IPS-NIHi7 (cell line): ENCODE measurements around the gene EYS.
A peak's percentile ranks its signal among the peaks of the same experiment; 100 is the strongest.
"Not testable (repeated sequence)": the region's sequence is repeated elsewhere in the genome, so short reads cannot be mapped to it uniquely, and the experiment has no call there.

ENCODE experiments used
- DNase-seq: peaks from one replicate; pipeline ENCODE4 v3.0.0; 2012; ENCODE audit warnings: mixed read lengths; ENCODE audit errors: extremely low spot score

The EYS gene

DNA sequence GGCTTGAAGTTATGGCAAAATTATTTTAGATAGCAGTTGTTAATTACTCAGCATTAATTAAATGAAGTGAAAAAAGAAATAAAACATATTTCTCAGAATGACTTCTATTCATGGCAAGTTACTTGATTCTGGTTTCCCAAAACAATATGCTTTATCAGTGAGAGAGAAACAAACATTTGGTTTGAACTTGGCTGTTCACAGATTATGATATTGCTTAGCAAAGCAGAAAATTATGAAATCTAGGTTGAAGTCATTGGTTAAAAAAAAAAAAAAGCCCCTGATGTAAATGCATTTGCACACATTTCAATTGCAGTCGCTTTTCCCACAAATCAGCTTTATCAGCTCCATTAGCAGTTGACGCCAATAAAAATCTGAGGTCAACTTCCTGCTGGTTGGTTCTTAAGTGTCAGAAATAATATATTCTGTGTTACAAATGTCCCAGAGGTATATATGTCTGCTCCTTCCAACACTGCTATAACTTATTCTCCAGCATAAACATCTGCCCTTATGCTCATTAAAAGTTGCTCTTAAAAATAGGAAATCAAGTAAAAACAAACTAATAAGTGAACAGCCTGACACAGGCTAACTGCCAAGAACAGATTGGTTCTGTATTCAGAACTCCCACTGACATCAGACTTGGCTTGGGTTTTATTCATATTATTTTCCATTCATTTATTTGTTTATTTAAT, 1796.0 kb downstream of the EYS start:
- no peak for DNase-seq

DNA sequence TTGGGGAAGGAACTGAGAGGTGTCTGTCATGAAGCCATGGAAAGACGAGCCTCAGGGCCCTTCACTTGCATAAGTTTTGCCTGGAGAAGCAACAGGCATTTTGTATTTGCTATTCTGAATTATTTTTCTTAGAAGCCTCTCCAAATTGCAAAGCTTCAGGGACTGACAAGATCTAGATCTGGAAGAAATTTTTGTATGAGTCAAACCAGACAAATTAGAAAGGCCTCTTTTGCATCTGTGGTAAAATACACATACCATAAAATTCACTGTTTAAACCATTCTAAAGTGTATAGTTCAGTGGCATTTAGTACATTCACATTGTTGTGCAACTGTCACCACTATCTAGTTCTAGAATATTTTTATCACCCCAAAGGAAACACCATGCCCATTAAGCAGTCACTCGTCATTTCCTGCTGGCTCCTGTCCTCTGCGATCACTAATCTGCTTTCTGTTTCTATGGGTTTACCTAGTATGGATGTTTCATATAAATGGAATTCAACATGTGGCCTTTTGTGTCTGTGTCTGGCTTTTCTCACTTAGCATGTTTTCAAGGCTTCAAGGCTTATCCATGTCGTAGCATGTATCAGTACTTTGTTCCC, 1802.3 kb downstream of the EYS start:
- DNase-seq = no peak

GRCh38 chr6:63899550-63899949, 1807.5 kb downstream of the EYS start:
- DNase-seq = no peak

GRCh38 chr6:63897952-63898351, 1809.1 kb downstream of the EYS start:
- DNase-seq = no peak

DNA sequence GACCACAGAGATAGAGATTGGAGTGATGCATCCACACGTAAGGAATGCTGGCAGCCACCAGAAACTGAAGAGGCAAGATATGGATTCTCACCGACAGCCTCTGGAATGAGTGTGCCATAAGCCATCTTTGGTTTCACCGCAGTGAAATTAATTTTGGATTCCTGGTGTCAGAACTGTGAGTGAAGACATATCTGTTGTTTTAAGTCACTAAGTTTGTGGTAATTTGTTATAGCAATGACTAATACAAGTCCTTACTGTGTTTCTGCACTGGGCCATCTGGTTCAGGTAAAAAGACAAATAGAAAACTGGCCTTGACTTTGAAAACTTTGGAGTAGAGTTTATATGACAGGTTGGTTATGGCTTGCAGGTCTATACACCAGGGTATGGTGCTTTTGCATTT, 1809.6 kb downstream of the EYS start:
- no peak for DNase-seq

DNA sequence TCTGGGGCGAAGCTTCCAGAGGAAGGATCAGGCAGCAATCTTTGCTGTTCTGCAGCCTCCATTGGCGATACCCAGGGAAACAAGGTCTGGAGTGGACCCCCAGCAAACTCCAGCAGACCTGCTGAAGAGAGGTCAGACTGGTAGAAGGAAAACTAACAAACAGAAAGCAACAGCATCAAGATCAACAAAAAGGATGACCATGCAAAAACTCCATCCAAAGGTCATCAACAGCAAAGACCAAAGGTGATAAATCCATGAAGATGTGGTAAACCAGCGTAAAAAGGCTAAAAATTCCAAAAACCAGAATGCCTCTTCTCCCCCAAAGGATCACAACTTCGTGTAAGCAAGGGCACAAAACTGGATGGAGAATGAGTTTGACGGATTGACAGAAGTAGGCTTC, 1818.6 kb downstream of the EYS start:
- no peak for DNase-seq

- not testable (repeated sequence) for DNase-seq
These were observed 1819.2 kb downstream of the EYS start for GRCh38 chr6:63887804-63888203.

- DNase-seq = no peak
These were observed 1819.8 kb downstream of the EYS start for GRCh38 chr6:63887002-63887751.

- no peak for DNase-seq
These were observed 1820.7 kb downstream of the EYS start for GRCh38 chr6:63886341-63886740.

DNA sequence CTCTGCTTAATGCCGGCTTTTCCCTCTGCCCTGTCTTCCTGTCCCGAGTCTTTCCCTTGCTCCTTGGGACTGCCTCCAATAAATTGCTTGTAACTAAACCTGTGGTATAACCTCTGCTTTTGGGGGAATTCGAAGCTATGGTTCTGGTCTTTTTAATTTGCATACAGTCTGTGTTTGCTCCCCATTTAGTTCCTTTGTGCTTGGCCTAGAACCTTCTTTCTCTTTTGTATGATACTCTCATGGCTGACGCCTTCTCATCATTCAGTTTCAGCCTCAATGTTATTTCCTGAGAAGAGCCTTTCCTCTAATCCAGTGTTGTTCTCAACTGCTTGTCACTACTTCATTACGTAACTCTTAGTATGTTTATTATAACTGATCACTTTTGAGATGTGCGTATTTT, 1823.4 kb downstream of the EYS start:
- DNase-seq = no peak

DNA sequence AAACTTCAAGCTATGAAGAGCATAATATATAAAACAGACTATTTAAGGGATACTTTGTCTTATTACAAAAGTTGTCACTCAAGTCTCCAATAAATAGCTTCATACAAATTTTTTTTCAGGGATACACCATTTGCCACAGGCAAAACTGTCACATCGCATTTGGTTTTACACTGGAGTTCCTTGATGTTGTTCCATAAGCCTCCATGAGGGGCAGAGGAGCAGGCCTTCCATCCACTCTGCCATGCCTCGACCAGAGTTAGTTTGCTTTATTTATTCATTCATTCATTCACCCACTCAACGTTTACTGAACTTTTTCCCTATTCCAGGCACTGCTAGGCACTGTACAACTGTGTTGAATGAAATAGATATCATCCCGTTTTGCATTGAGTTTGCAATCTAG, 1824.8 kb downstream of the EYS start:
- DNase-seq = peak; percentile 21

GRCh38 chr6:63881791-63882190, 1825.2 kb downstream of the EYS start:
- no peak for DNase-seq

- DNase-seq = no peak
These were observed 1834.8 kb downstream of the EYS start for GRCh38 chr6:63872233-63872632.

DNA sequence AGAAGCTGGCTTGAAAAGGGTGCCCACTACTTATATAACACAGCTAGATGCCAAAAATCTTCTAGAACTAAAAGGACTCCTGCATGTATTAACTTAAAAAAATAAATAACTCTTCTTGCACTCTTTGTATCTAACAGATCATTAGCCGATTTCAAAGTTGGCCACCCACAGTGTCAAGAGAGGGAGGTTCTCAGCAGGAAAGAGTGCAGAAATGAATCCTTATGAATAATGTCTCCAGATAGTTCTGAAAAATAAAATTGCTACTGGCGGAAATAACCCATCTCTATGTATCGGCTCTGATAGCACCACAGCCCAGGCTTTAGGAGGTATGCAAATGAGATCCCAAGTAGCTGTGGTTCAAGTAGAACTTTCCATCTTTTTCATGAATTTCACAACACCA, 1838.7 kb downstream of the EYS start:
- no peak for DNase-seq

DNA sequence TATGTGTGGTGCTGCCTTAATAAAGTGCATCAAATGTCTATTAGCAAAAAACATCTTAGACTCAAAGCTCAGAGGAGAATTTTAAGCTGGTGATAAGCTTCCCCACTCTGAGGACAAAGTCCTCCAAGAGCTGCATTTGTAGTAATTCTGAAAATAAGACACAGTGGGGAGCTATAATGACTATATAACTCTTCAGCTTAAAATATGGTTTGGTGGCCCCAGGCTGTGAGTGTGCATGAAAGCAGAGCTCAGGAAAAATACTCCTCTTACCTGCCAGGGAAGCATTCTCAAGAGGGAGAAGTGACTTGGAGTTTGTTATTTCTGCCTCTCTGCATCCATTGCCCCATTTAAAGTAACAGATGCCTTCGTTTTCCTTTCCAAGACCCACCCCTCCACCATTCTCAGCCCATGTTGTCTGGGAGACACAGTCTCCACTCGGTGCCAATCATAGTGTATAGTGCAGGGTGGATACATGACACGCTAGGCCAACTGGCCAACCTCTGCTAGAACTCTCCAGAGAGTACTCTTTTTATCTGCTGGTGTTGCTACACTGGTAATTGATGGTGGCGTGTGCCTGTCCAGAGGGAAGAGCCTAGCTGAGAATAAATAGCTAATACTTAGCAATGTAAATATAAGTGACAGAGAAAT, 1842.2 kb downstream of the EYS start:
- DNase-seq = no peak

- DNase-seq = no peak
These were observed 1843.0 kb downstream of the EYS start for GRCh38 chr6:63864061-63864460.

DNA sequence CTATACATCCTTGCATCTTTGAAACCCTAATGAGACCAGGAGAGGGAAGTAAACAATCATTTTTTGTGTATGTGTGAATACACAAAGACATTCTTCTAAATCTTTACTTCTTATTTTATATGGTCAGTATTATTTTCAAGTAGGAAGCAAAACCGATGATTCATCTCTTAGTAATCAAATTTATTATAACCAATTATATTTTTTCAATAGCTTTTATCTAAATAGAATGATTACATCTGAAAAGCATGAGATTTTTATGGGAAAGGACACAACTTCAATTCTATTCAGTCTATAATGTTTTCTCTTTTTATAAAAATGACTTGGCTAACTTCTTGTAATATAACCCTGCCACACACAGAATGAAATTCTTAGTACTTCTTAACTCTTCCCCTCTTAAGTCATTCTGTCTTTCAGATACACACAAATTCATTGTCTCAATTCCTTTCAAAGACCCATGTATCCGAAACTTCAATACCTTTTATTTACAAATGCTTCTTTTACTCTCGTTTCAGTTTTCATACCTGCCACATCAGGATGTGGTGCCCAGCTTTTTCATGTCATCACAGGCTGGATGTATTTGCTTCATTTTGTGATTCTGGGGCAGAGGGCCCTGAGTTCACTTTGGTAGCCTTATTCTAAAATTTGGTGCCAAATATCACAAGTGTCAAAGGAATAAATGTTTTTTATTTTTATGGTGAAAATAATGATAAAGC, 1844.4 kb downstream of the EYS start:
- no peak for DNase-seq

DNA sequence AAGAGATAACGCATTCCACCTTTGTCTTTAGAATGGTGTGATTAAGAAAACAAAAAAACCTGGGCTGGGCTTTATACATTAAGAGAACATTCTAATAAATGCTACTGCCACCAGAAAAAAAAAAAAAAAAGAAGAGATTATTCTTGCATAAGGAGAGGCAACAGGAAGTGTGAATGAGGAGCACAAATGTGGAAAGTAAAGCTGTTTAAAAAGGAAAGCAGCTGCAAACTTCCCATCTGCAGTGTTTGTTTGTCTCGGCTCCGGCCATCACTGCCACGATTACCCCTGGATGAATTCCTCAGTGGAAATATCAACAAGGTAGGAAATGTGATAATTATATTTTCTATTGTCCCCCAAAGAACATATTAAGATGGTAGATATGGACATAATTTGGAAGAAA, 1847.5 kb downstream of the EYS start:
- DNase-seq = no peak

DNA sequence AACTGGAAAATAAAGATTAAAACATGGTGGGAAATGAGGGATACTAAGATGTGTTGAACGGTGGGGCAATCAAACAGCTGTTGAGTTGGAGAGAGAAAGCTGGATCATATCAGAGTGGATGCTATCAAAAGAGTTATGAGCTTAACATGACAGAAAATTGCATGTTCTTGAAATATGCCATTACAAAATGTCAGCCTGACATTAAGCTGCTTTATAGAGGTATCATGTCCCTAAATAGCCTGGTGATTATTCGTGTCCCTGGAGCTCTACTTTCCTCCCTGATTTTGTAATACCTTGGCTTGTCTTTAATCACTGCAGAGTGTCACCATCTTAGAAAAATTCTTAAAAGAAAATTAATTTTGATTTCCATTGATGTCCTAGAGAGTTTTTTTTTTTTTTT, 1848.3 kb downstream of the EYS start:
- DNase-seq = no peak

GRCh38 chr6:63856271-63856670, 1850.8 kb downstream of the EYS start:
- DNase-seq = no peak

- DNase-seq = no peak
These were observed 1862.7 kb downstream of the EYS start for GRCh38 chr6:63844287-63844686.

DNA sequence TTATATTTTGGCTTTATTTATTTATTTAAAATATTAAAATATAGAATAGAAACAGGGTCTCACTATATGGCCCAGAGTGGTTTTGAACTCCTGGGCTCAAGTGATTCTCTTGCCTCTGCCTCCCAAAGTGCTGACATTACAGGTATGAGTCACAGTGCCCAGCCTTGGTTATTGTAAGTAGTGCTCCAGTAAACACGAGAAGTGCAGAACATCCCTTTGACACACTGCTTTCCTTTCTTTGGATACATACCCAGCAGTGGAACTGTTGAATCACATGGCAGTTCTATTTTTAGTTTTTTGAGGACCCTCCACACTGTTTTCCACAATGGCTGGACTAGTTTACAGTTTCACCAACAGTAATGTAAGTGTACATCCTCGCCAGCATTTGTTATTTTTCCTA, 1867.5 kb downstream of the EYS start:
- DNase-seq = no peak
